GM18520 (cell line): Measurements from ENCODE around the gene GPS2.

ENCODE experiments used
- ATAC-seq: cut with Tn5 transposase; IDR thresholded peaks from one replicate; pipeline ENCODE4 v1.9.1; 2021; ENCODE audit not compliant: unreplicated experiment

Gene GPS2, protein sequence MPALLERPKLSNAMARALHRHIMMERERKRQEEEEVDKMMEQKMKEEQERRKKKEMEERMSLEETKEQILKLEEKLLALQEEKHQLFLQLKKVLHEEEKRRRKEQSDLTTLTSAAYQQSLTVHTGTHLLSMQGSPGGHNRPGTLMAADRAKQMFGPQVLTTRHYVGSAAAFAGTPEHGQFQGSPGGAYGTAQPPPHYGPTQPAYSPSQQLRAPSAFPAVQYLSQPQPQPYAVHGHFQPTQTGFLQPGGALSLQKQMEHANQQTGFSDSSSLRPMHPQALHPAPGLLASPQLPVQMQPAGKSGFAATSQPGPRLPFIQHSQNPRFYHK

DNA sequence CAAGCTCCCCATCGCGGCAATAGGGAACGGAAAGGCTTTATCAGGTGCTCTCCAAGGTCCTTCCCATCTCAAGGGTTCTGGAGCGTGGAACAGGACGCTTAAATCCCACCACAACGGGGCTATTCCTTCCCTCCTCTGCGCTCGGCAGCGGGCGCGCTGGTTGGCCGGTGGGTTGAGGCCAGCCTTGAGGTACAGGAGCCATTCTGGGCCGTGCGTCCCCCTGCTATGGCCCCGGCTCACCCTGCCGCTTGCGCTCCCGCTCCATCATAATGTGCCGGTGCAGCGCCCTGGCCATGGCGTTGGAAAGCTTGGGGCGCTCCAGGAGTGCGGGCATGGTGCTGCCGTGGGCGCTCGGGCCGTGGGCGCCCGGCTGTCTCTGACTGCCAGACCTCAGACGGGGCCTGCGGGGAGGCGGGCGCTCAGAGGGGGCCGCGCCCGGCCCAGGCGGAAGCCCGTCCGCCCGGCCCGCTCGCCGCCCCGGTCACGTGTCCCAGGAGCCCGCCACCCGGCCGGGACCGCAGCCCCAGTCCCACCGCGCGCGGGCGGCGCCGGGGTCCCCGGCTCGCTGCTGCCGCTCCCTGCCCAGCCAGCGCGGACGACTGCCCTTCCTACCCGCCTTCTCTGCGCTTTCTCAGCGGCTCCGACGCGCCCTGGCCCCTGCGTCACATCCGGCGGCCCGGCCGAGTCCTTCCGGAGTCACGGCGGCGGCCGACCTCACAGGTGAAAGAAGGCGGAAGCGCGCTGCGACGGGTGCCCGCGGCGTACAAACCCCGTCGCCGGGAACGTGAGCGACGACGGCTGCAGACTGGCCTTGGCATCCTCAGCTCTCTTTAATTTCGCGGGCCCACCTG is at the start of gene GPS2:
TSS of gene GPS2 (minus strand) at position 642 of the 851 bp plus-strand sequence. CDS start at position 334, 308 bp downstream.
- ATAC-seq = peak; percentile 64

DNA sequence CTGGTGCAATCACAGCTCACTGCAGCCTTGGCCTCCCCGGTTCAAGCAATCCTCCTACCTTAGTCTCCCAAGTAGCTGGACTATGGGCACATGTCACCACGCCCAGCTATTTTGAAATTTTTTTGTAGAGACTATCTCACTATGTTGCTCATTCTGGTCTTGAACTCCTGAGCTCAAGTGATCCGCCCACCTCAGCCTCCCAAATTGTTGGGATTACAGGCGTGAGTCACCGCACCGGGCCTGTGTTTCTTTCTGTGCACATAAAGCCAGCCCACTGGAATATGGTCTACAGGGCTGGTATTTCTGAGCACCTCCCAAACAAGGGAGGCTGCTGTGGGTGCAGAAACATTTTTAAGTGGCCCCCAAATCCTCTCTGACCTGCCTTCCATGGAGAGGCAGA is 48.2 kb upstream of the GPS2 start:
- ATAC-seq = no peak

DNA sequence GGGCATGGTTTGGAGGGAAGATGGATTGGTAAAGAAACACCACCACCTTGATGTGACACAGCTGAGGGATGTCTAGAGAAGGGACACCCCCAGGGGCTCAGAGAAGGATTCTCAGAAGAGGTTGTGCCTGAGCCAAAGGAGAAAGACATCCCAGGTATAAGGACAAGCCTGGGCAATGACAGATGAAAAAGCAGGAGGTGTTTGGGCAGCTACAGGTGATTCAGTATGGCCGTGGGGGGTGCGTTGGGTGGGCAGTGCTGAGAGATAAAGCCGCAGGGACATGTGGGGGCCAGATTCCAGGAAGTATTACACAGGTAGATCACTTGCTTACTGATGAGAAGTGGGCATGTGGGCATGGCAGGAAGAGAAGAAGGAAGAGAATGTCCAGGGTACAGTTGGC is 46.7 kb upstream of the GPS2 start:
- no peak for ATAC-seq

DNA sequence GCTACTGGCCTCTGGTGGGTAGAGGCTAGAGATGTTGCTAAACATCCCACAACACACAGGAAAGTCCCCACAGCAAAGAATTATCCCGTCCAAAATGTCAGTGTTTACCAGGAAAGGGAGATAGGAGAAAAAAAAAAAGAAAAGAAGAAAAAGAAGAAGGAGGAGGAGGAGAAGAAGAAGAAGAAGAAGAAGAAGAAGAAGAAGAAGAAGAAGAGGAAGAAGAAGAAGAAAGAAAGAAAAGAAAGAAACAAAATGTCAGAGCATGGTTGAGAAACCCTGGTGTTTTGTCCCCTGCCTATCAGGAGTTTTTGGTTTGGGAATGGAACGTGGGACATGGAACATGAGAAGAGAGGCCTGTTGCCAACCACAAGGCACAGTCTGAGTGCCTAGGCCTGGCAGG is 42.2 kb upstream of the GPS2 start:
- ATAC-seq = no peak

DNA sequence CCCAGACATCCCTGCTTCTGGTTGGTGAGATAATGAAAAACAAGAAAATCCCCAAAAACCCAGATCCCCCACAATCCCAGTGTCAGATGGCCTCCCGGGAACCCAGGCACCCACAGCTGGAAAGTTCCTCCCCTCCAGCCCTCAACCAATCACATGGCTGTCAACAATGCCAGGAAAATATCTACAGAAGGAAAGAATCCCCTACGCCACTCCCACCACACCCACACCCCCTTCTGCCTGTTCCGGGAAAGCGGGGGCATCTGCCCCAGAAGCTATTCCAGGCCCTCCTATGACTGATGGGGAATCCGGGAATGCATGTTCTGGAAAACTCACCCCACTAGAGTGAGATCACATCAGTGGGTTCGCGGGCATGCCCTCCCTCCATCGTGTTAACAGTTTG is 41.6 kb upstream of the GPS2 start:
- no peak for ATAC-seq

DNA sequence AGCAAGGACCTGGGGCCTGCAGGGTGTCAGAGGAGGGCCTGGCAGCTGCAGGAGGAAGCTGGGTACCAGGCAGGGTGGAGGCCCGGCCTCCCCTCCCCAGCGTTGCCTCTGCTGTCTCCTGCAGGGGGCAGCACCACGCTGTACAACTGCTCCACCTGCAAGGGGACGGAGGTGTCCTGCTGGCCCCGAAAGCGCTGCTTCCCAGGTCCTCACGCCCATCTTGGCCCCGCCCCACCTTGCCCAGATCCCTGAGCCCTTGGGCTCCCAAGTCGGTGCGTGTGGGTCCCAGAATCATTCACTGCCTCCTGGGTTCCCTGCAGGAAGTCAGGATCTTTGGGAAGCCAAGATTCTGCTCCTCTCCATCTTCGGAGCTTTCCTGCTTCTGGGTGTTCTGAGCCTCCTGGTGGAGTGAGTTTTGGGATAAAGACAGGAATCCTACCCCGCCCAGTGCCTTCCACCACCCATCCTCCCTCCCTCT is 41.0 kb upstream of the GPS2 start:
- no peak for ATAC-seq

DNA sequence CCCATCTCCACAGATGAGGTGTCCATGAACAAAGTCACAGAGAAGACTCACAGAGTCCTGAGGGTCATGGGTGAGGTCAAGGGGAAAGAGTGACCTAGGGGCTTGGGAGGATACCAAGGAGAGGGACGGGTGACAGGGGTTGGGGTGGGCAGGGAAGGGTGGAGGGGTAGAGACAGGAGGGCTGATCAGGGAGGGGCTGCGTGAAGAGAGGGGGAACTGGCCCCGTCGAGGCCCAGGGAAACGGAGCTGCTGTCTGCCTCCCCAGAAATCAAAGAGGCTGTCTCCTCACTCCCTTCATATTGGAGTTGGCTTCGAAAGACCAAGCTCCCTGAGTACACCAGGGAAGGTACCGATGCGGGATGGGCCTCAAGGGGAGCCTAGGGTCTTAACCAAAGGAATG is 40.4 kb upstream of the GPS2 start:
- ATAC-seq = no peak

DNA sequence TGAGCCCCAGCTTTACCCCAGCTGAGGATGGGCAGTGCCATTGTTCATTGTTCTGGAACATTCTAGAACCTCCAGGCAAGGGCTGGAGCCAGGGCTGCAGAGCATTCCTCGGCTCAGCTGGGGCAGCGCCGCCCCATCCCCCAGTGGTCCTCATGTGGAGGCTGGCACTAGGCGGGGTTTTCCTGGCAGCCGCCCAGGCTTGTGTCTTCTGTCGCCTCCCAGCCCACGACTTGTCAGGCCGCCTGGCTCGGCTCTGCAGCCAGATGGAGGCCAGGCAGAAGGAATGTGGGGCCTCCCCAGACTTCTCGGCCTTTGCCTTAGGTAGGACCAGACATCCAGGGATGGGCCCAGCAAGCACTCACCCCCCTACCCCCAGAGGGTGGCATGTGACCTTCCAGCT is 39.9 kb upstream of the GPS2 start, which contains the start of gene TMEM95:
TSS of gene TMEM95 (plus strand) at position 104 of the 400 bp plus-strand sequence. CDS start at position 153, 49 bp downstream.
- no peak for ATAC-seq

DNA sequence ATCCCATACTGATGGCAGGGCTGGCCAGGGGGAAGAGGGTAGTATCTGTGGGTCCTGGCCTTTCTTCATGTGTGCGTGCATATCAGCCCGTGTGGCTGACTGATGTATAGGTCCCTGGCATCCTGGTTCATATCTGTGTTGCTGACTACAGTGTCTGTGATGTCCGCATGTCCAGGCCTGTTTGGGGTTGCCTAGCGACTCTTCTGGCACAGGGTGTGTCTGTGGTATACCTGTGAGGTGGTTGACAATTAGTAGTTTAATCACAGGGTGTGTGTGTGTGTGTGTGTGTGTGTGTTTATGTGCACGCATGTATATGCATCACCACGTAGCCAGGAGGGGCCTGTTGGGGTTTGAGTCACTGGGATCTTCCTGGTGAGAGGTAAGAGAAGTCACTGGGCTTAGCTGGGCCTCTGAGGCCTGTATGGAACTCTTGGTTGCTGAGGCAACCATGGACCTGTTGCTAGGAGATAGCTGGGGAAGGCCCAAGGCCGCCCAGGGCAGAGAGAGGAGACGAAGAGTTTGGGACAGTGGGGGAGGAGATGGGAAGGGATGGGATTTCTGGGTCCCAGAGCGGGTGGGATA is 39.2 kb upstream of the GPS2 start:
- ATAC-seq = no peak

DNA sequence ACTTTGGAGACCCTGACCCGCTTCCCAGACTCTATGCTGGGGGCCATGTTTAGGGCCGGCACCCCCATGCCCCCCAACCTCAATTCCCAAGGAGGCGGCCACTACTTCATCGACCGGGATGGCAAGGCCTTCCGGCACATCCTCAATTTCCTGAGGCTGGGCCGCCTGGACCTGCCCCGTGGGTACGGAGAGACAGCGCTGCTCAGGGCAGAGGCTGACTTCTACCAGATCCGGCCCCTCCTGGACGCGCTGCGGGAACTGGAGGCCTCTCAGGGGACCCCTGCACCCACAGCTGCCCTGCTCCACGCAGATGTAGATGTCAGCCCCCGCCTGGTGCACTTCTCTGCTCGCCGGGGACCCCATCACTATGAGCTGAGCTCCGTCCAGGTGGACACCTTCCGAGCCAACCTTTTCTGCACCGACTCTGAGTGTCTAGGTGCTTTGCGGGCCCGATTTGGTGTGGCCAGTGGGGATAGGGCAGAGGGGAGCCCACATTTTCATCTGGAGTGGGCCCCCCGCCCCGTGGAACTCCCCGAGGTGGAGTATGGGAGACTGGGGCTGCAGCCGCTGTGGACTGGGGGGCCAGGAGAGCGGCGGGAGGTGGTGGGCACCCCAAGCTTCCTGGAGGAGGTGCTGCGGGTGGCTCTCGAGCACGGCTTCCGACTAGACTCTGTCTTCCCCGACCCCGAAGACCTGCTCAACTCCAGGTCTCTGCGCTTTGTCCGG is 37.9 kb upstream of the GPS2 start:
- no peak for ATAC-seq

DNA sequence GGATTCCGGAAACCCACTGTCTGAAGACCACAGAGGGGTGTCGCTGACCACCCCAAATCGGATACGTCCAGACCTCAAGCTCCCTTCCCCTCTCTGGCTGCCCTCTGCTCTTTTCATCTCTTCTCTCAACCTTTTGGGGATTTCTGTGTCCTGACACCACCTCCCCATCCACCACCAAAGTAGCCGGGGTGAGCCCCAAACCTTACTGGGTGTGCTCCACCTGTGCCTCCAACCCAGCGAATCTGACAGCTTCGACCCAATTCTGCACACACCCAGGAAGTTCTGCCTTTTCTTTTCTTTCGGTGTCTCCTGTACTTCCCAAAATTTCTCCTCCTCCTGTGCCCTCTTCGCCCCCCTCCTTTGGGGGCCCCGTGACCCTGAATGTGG is 37.3 kb upstream of the GPS2 start:
- ATAC-seq = no peak

DNA sequence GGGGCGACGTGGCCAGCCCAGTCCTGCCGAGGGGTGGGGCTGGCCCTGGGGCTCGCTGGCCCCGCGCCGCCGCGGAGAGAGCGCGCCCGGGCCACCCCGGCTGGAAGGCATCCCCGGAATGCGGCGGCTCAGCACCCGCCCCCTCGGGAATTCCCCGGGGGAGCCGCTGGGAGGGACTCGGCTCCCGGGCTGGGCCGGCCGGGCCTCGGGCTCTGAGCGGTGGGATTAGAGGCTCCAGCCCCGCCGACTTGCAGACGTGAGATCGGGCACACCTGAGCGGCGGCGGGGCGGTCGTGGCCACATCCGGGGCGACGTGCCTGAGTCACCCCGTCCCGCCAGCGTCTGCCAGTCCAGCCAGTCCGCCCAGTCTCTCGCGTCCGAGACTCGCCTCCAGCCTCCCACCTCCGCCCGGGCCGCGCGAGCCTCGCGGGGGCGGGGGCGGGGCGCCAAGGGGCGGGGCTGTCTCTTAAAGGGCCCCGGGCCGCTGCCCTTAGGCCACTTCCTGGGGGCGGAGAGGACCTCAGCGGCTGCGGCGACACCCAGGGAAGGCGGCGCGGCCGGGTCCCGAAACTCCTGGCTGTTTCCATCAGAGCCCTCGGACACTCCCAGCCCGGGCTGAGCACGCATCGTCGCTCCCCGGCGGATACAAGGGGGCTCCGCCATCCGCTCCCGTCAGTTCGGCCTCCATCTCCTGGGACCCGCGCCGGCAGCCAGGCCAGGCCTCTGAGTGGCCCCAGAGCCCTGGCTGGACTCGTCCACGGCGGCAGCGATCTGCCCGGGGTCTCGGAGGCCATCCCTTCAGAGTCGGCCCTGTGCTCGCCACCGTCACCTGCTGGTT is 36.7 kb upstream of the GPS2 start, which contains the start of gene KCTD11:
TSS of gene KCTD11 (plus strand) at position 498 of the 838 bp plus-strand sequence.
- ATAC-seq = peak; percentile 45

DNA sequence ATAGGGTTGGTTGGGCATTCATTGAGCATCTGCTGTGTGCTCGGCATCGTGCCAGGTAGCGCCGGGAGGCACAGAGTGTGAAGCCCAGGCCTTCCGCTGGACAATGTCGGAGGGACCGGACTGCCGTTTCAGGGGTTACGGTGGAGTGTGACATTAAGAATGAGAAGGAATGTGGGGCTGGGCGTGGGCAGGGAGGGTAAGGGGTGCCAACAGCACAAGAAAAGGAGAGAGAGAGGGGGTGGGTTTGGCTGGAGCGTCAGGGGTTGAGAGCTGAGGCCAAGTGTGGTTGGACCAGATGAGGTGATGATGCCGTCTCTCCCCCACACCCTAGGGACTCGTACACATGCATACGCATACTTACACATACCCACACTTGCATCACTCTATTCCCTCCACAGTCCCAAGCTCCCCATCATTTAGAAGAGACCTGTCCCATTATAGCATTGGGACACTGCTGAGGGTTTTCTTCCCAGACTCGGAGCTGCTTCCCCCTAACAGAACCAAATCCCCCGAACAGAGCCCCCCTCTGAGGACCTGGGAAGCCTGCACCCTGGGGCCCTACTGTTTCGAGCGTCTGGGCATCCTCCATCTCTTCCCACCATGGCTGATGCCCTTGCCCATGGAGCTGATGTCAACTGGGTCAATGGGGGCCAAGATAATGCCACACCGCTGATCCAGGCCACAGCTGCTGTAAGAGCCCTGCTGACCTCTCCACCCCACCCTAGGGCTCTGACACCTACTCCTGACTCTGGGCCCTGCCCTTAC is 33.5 kb upstream of the GPS2 start:
- no peak for ATAC-seq

DNA sequence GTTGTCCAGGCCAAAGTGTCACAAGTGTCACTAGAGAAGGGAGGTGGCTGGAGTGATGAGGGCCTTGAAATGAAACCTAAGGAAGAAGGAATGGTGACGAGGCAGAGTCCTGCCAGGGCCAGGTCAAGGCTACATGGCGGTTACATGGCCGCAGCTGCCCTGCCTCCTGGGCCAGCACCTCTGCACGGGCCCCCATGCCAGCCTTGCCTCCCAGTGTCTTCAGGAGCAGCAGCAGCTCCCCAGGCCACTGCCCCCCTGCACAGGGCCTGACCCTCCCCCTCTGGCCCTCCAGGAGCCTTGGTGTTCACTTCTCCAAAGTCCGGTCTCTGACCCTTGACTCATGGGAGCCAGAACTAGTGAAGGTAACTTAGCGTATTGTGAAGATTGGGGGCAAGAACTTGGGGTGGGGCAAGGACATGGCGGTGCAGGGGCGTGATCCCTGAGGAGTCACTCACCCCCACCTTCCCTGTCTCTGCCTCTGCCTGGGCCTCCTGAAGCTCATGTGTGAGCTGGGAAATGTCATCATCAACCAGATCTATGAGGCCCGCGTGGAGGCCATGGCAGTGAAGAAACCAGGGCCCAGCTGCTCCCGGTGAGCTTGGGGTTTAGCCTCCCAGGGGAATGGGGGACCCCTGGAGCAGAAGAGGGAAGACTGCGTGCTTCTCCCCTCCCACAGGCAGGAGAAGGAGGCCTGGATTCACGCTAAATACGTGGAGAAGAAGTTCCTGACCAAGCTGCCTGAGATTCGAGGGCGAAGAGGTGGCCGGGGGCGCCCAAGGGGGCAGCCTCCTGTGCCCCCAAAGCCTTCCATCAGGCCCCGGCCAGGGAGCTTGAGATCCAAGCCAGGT is 32.7 kb upstream of the GPS2 start:
- no peak for ATAC-seq

DNA sequence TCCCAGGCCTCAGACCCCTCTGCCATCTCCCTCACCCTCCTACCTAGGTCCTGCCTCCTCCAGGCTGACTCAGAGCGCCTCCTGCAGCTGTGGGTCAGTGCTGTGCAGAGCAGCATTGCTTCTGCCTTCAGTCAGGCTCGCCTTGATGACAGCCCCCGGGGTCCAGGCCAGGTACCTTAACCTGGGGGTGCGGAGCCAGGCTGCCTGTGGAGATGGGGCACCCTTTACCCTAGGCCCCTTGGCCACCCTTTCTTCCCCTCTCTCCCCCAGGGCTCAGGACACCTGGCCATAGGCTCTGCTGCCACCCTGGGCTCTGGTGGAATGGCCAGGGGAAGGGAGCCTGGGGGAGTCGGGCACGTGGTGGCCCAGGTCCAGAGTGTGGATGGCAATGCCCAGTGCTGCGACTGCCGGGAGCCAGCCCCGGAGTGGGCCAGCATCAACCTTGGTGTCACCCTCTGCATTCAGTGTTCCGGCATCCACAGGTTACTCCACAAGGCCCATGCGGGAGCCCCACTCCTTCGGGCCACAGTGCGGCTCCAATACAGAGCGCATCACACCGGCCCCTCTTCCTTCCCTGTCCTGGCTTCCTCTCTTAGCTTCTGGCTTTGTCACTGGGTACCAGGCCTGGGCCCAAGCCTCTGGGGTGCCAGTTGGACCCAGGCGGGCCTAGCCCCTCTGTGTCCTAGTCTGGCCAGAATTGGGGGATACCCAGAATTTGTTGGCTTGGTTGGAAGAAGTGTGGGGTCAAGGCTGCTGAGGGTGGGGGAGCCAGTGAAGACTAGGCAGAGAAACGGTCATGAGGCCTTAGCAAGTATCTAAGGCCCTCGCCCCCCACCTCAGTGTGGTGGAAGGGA is 31.8 kb upstream of the GPS2 start:
- ATAC-seq = no peak

DNA sequence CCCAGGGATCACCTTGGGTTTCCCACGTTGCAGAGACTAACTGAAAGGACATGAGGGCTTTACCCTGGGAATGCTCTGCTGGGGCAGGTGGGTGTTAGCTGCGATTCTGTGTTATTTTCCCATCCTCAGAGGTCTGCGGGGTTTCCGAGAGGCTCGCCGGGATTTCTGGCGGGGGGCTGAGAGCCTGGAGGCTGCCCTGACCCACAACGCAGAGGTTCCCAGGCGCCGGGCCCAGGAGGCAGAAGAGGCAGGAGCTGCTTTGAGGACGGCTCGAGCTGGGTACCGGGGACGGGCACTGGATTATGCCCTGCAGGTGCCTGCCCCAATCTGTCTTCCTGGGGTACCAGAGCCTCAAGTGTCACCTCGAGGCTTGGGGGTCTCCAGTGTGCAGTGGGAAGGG is 28.1 kb upstream of the GPS2 start:
- ATAC-seq = no peak

DNA sequence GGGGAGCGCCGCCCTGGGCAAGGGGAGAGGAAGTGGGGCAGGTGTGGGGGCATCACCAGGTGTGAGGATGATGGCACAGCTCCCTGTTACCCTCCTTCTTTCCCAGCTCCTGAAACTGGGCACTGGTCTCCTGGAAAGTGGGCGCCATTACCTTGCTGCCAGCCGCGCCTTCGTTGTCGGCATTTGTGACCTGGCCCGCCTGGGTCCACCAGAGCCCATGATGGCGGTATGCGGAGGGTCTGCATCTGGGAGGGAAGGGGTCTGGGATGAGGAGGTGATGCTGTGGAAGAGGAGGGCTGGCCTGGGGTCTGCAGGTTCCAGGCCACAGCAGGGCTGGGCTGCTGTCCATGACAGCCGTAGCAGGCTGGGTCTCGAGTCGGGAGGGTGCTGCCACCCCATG is 26.7 kb upstream of the GPS2 start:
- ATAC-seq = no peak

DNA sequence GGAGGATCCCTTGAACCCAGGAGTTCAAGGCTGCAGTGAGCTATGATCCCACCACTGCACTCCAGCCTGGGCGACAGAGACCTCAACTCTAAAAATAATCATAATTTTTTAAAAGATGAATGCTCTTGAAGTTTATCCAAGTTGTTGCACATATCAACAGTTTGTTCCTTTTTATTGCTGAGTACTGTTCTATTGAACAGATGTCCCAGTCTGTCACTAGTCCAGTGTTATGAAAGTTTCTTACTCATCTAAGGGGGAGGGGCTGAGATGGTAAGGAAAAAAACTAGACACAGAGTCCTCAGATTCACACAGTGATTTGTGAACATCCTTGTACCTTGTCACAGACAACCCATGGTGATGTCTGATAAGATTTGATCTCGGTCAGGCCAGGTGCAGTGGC is 25.0 kb upstream of the GPS2 start:
- ATAC-seq = no peak
